ENCODE data around the gene DEFB132. TPM values are rescaled to one million over a fixed set of nuclear protein-coding genes. Genes with fewer than 3 reads are reported as not detected.

DEFB132 gene
- total and polyA plus RNA-seq, 2 of the 4 experiments (the other 2 are of a cell fraction) = not detected

DNA sequence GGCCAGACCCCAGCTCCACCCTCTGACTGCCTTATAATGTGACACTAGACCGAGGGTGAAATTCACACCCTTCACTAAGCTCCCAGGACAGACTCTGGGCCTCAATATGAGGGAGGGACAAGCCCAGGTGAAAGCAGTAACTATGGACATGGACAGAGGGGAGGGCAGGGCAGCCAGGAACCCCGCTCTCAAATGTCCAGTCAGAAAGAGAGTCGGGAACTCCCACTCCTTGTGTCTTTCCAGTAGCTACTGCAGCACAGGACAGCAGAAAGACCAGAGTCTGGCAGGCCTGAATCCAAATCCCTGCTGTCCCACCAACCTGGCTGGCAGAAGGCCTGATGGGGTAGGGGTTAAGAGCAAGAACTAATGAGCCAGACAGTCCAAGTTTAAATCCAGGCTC, 26.6 kb downstream of the DEFB132 start:
- Histone ChIP-seq H3K4ac (ENCODE audit: low read depth, low read length) (no peak overlapping the region), H2BK5ac (ENCODE audit: low read depth, low read length, poor library complexity, severe bottlenecking) (no peak overlapping the region), H2AFZ (replicated peaks; ENCODE audit: low read length, poor library complexity) (no peak overlapping the region), H3K4me1 (ENCODE audit: control insufficient read depth, insufficient read depth, low read length) (no peaks in the 10 kb centered on the region), H3K9me3 (ENCODE audit: control insufficient read depth, insufficient read depth, low read length) (no peaks in the 10 kb centered on the region), H2AK5ac (ENCODE audit: low read depth, low read length) (no peak overlapping the region), H3K9ac (ENCODE audit: low read depth, low read length) (no peak overlapping the region), H3K4me3 (ENCODE audit: insufficient read depth, low read depth, low read length) (no peak overlapping the region), H3K4me2 (ENCODE audit: low read depth, low read length) (no peak overlapping the region), H3K14ac (replicated peaks; ENCODE audit: low read depth, low read length) (no peak overlapping the region), H3K27me3 (ENCODE audit: control insufficient read depth, insufficient read depth, low read length) (no peaks in the 10 kb centered on the region), H4K20me1 (ENCODE audit: insufficient read depth, low read length) (no peaks in the 10 kb centered on the region), H3K56ac (ENCODE audit: extremely low read depth, insufficient read depth, low read length) (no peak overlapping the region), H3K36me3 (ENCODE audit: control insufficient read depth, insufficient read depth, low read length) (peaks cover 10% of the 10 kb centered on the region), H3K9me1 (ENCODE audit: insufficient read depth, low read length) (no peaks in the 10 kb centered on the region), H4K91ac (ENCODE audit: insufficient read depth, low read depth, low read length) (no peak overlapping the region), H3K23ac (ENCODE audit: low read depth, low read length) (no peak overlapping the region), H2BK120ac (ENCODE audit: low read depth, low read length) (no peak overlapping the region), H4K5ac (ENCODE audit: low read depth, low read length) (no peak overlapping the region), H2BK15ac (ENCODE audit: low read depth, low read length) (no peak overlapping the region), H2AK9ac (replicated peaks; ENCODE audit: low read depth, low read length, poor library complexity) (peak overlapping the region; percentile 35), H2BK20ac (ENCODE audit: low read depth, low read length) (no peak overlapping the region), H4K8ac (ENCODE audit: low read depth in 2 of 2, low read length in 2 of 2) (no peak overlapping the region), H3K79me1 (ENCODE audit: low read depth in 1 of 2, low read length in 2 of 2) (peaks cover 1 to 10% of the 10 kb centered on the region in 2 experiments; a peak in 3 of 4 replicates), H3K18ac (ENCODE audit: low read depth, low read length) (no peak overlapping the region), H3K27ac (ENCODE audit: insufficient read depth, low read length) (no peak overlapping the region)
- dilution Hi-C loops (cut with HindIII; ENCODE audit: low sequenced_read_pairs, unreplicated experiment) = no loop called here
- TF ChIP-seq RFX5 (IDR thresholded peaks at IDR 0.05; ENCODE audit: low read depth, low read length) = no peak
- TF ChIP-seq NFE2L2 (IDR thresholded peaks at IDR 0.05; ENCODE audit: low read depth, low read length) = no peak
- no peak for TF ChIP-seq BHLHE40 (IDR thresholded peaks at IDR 0.05; ENCODE audit: low read depth, low read length)
- TF ChIP-seq, protein P1, sequence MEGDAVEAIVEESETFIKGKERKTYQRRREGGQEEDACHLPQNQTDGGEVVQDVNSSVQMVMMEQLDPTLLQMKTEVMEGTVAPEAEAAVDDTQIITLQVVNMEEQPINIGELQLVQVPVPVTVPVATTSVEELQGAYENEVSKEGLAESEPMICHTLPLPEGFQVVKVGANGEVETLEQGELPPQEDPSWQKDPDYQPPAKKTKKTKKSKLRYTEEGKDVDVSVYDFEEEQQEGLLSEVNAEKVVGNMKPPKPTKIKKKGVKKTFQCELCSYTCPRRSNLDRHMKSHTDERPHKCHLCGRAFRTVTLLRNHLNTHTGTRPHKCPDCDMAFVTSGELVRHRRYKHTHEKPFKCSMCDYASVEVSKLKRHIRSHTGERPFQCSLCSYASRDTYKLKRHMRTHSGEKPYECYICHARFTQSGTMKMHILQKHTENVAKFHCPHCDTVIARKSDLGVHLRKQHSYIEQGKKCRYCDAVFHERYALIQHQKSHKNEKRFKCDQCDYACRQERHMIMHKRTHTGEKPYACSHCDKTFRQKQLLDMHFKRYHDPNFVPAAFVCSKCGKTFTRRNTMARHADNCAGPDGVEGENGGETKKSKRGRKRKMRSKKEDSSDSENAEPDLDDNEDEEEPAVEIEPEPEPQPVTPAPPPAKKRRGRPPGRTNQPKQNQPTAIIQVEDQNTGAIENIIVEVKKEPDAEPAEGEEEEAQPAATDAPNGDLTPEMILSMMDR (conservative IDR thresholded peaks at IDR 0.05; ENCODE audit: low read depth, low read length) = no peak
- TF ChIP-seq POLR2A (IDR thresholded peaks at IDR 0.05; ENCODE audit: low read depth, low read length) = no peak
- TF ChIP-seq, protein P2, sequence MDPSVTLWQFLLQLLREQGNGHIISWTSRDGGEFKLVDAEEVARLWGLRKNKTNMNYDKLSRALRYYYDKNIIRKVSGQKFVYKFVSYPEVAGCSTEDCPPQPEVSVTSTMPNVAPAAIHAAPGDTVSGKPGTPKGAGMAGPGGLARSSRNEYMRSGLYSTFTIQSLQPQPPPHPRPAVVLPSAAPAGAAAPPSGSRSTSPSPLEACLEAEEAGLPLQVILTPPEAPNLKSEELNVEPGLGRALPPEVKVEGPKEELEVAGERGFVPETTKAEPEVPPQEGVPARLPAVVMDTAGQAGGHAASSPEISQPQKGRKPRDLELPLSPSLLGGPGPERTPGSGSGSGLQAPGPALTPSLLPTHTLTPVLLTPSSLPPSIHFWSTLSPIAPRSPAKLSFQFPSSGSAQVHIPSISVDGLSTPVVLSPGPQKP (IDR thresholded peaks at IDR 0.05; ENCODE audit: borderline replicate concordance, low read depth, low read length) = no peak
- no peak for ATAC-seq (ENCODE audit: low read depth)
- in situ Hi-C loops (cut with MboI; ENCODE audit: low sequenced_read_pairs) = no loop called here
- no peak for DNase-seq
- WGBS, 2 experiments (ENCODE audit: extremely low coverage in 2 of 2, insufficient read length in 1 of 2) = no CpG with 5 or more reads among the region's 3 CpGs
- ChIA-PET CTCF (no interaction called here), POLR2A (ENCODE audit: unreplicated experiment) (no interaction called here)
- intact Hi-C loops (cut with micrococcal nuclease) = no loop called here
- no TSS peak for BruUV-seq (replicated peaks)
